ENCODE data around the gene PRKCQ. TPM values are rescaled to one million over a fixed set of nuclear protein-coding genes. Genes with fewer than 3 reads are reported as not detected.

PRKCQ gene
- total and polyA plus RNA-seq, 2 of the 13 experiments (the other 11 are each of a cell fraction or from before 2014, with no cell fraction given) = 0.13 to 0.35 TPM

- Histone ChIP-seq H2AFZ (ENCODE audit: low read length) (no peak overlapping the region), H3K4me3 (replicated peaks in 1 of 3; ENCODE audit: insufficient read depth in 1 of 3, low read depth in 2 of 3, low read length in 3 of 3) (no peak overlapping the region), H3K27me3 (ENCODE audit: control insufficient read depth in 1 of 2, insufficient read depth in 2 of 2, low read length in 2 of 2) (peaks cover 0 to 19% of the 10 kb centered on the region in 2 experiments; a peak in 1 of 5 replicates), H3K9me3 (ENCODE audit: low read length) (no peaks in the 10 kb centered on the region), H4K20me1 (ENCODE audit: insufficient read depth, low read length) (no peaks in the 10 kb centered on the region), H3K4me2 (ENCODE audit: low read depth, low read length) (no peak overlapping the region), H3K4me1 (ENCODE audit: insufficient read depth, low read length) (no peaks in the 10 kb centered on the region), H3K79me2 (ENCODE audit: insufficient read depth, low read length) (no peaks in the 10 kb centered on the region), H3K9ac (ENCODE audit: insufficient read depth, low read depth, low read length) (no peak overlapping the region), H3K36me3 (replicated peaks in 1 of 2; ENCODE audit: control insufficient read depth in 1 of 2, insufficient read depth in 2 of 2, low read length in 2 of 2) (no peaks in the 10 kb centered on the region), H3K27ac (ENCODE audit: extremely low read length, insufficient read depth, low read length) (no peak overlapping the region)
- ChIA-PET POLR2A (no interaction called here), CTCF (ENCODE audit: low intra/inter-chr PET ratio, low total read pairs) (no interaction called here)
- TF ChIP-seq ZMAT5 (CRISPR knock-in tag; IDR thresholded peaks at IDR 0.05; ENCODE audit: borderline replicate concordance, low read depth) = no peak
- TF ChIP-seq ATF1 (CRISPR knock-in tag; IDR thresholded peaks at IDR 0.05) = no peak
- no peak for TF ChIP-seq CC2D1A (CRISPR knock-in tag; IDR thresholded peaks at IDR 0.05)
- no peak for TF ChIP-seq ARNTL (CRISPR knock-in tag; IDR thresholded peaks at IDR 0.05)
- TF ChIP-seq MTF2 (CRISPR knock-in tag; IDR thresholded peaks at IDR 0.05; ENCODE audit: borderline replicate concordance) = no peak
- TF ChIP-seq ZNF747 (CRISPR knock-in tag; IDR thresholded peaks at IDR 0.05; ENCODE audit: borderline replicate concordance) = no peak
- no peak for TF ChIP-seq EED (CRISPR knock-in tag; IDR thresholded peaks at IDR 0.05)
- TF ChIP-seq DNMT3B (CRISPR knock-in tag; conservative IDR thresholded peaks at IDR 0.05) = no peak
- TF ChIP-seq RERE (CRISPR knock-in tag; IDR thresholded peaks at IDR 0.05; ENCODE audit: low read depth) = no peak
- TF ChIP-seq U2AF2 (IDR thresholded peaks at IDR 0.05; ENCODE audit: low read depth, low read length) = no peak
- no TSS peak for BruUV-seq (replicated peaks)
- 9% methylated on average over 12 of the region's 12 CpGs for WGBS (ENCODE audit: low lambda C conversion rate)
- ATAC-seq = no peak
- FAIRE-seq = no peak
- DNase-seq (ENCODE audit: low spot score) = no peak
- in situ Hi-C loops (cut with HindIII; ENCODE audit: extremely low pct_ligation_motif_present, low pct_unique_long_range_greater_than_20kb) (no loop called here), intact Hi-C loops (cut with micrococcal nuclease; ENCODE audit: unreplicated experiment) (no loop called here)
Observed at GRCh38 chr10:6619660-6620059, 39.6 kb upstream of the PRKCQ start.

All from HepG2 (cell line).